Measurements from ENCODE around the gene FAM204A. TPM values are rescaled to one million over a fixed set of nuclear protein-coding genes. Genes with fewer than 3 reads are reported as not detected.

Gene FAM204A
- total and polyA plus RNA-seq, 5 experiments from 2014 or later = 63.8 to 152 (median 86.4) TPM

GRCh38 chr10:118300320-118300719, 41.8 kb downstream of the FAM204A start:
- no peak for ATAC-seq
- POLR2A ChIA-PET = no interaction called here
- no peak overlapping the region for H3K4me3 Mint-ChIP-seq

GRCh38 chr10:118298787-118299186, 43.3 kb downstream of the FAM204A start:
- POLR2A ChIA-PET = no interaction called here

More at GRCh38 chr10:118300320-118300719, 41.8 kb downstream of the FAM204A start:
- Mint-ChIP-seq H3K4me1 (peaks cover 0 to 2% (median 0%) of the 10 kb centered on the region in 4 donors), H3K27ac (no peak overlapping the region), H3K9me3 (peaks cover 0 to 10% (median 0%) of the 10 kb centered on the region in 9 donors), H3K36me3 (peaks cover 0 to 10% (median 6%) of the 10 kb centered on the region in 3 donors), H3K27me3 (no peaks in the 10 kb centered on the region)
- no peak for DNase-seq

GRCh38 chr10:118291122-118291521, 51.0 kb downstream of the FAM204A start:
- H3K27me3 Mint-ChIP-seq = peaks cover 19 to 45% (median 27%) of the 10 kb centered on the region in 5 donors
- no peaks in the 10 kb centered on the region for H3K9me3 Mint-ChIP-seq
- ATAC-seq (no peak), DNase-seq (no peak)
- no peaks in the 10 kb centered on the region for H3K36me3 Mint-ChIP-seq
- no peak overlapping the region for H3K4me3 Mint-ChIP-seq
- no peak overlapping the region for H3K27ac Mint-ChIP-seq
- no peaks in the 10 kb centered on the region for H3K4me1 Mint-ChIP-seq
- POLR2A ChIA-PET = no interaction called here

More at GRCh38 chr10:118298787-118299186, 43.3 kb downstream of the FAM204A start:
- H3K36me3 Mint-ChIP-seq = peaks cover 0 to 7% (median 0%) of the 10 kb centered on the region in 3 donors
- peaks cover 0 to under 1% (median 0%) of the 10 kb centered on the region in 5 donors for H3K27me3 Mint-ChIP-seq
- H3K27ac Mint-ChIP-seq = peak overlapping the region in 2 of 10 donors; percentile 18 to 47
- DNase-seq = no peak
- no peaks in the 10 kb centered on the region for H3K4me1 Mint-ChIP-seq
- no peak for ATAC-seq
- H3K4me3 Mint-ChIP-seq = no peak overlapping the region
- H3K9me3 Mint-ChIP-seq = peaks cover 0 to 10% (median 0%) of the 10 kb centered on the region in 9 donors

GRCh38 chr10:118290471-118290995, 51.6 kb downstream of the FAM204A start:
- Mint-ChIP-seq H3K4me1 (no peaks in the 10 kb centered on the region), H3K27me3 (peaks cover 20 to 47% (median 27%) of the 10 kb centered on the region in 5 donors), H3K36me3 (no peaks in the 10 kb centered on the region), H3K9me3 (no peaks in the 10 kb centered on the region), H3K27ac (no peak overlapping the region), H3K4me3 (no peak overlapping the region)
- no peak for ATAC-seq
- POLR2A ChIA-PET = no interaction called here
- no peak for DNase-seq

- Mint-ChIP-seq H3K36me3 (no peaks in the 10 kb centered on the region), H3K9me3 (no peaks in the 10 kb centered on the region), H3K27me3 (peaks cover 15 to 58% (median 33%) of the 10 kb centered on the region in 5 donors), H3K27ac (no peak overlapping the region), H3K4me3 (no peak overlapping the region), H3K4me1 (no peaks in the 10 kb centered on the region)
- POLR2A ChIA-PET = no interaction called here
- DNase-seq (no peak), ATAC-seq (no peak)
These were observed 54.9 kb downstream of the FAM204A start for GRCh38 chr10:118287076-118287806.

GRCh38 chr10:118286051-118286838, 55.9 kb downstream of the FAM204A start:
- no peaks in the 10 kb centered on the region for H3K9me3 Mint-ChIP-seq
- no peaks in the 10 kb centered on the region for H3K36me3 Mint-ChIP-seq
- no peaks in the 10 kb centered on the region for H3K4me1 Mint-ChIP-seq
- POLR2A ChIA-PET = interaction anchor here (0.5 kb wide), 1 partner anchor 46 kb away, joined by 5 read pairs; no protein-coding TSS in a partner anchor
- H3K27ac Mint-ChIP-seq = no peak overlapping the region
- peaks cover 12 to 56% (median 30%) of the 10 kb centered on the region in 5 donors for H3K27me3 Mint-ChIP-seq
- no peak overlapping the region for H3K4me3 Mint-ChIP-seq
- DNase-seq = no peak
- no peak for ATAC-seq

- no peak overlapping the region for H3K4me3 Mint-ChIP-seq
- DNase-seq (no peak), ATAC-seq (no peak)
- H3K27me3 Mint-ChIP-seq = peaks cover 11 to 54% (median 28%) of the 10 kb centered on the region in 5 donors
- H3K4me1 Mint-ChIP-seq = no peaks in the 10 kb centered on the region
- peaks cover 0 to 12% (median 0%) of the 10 kb centered on the region in 3 donors for H3K36me3 Mint-ChIP-seq
- POLR2A ChIA-PET = no interaction called here
- peaks cover 0 to 15% (median 4%) of the 10 kb centered on the region in 9 donors for H3K9me3 Mint-ChIP-seq
- H3K27ac Mint-ChIP-seq = peak overlapping the region in 1 of 10 donors; percentile 55
These were observed 59.5 kb downstream of the FAM204A start for GRCh38 chr10:118282670-118283069.

- ATAC-seq (no peak), DNase-seq (no peak)
- H3K27me3 Mint-ChIP-seq = peaks cover 3 to 27% (median 9%) of the 10 kb centered on the region in 5 donors
- H3K4me3 Mint-ChIP-seq = no peak overlapping the region
- H3K4me1 Mint-ChIP-seq = no peaks in the 10 kb centered on the region
- H3K27ac Mint-ChIP-seq = no peak overlapping the region
- H3K36me3 Mint-ChIP-seq = peaks cover 0 to 18% (median 0%) of the 10 kb centered on the region in 3 donors
- POLR2A ChIA-PET = no interaction called here
- H3K9me3 Mint-ChIP-seq = peaks cover 0 to 19% (median 11%) of the 10 kb centered on the region in 9 donors
These were observed 63.5 kb downstream of the FAM204A start for GRCh38 chr10:118278649-118279048.

- no peak overlapping the region for H3K4me3 Mint-ChIP-seq
- DNase-seq = no peak
- peaks cover 0 to 18% (median 0%) of the 10 kb centered on the region in 3 donors for H3K36me3 Mint-ChIP-seq
- H3K4me1 Mint-ChIP-seq = no peaks in the 10 kb centered on the region
- H3K9me3 Mint-ChIP-seq = peaks cover 0 to 19% (median 11%) of the 10 kb centered on the region in 9 donors
- H3K27me3 Mint-ChIP-seq = peaks cover 2 to 20% (median 5%) of the 10 kb centered on the region in 5 donors
- no peak overlapping the region for H3K27ac Mint-ChIP-seq
- POLR2A ChIA-PET = no interaction called here
- no peak for ATAC-seq
These were observed 64.3 kb downstream of the FAM204A start for GRCh38 chr10:118277871-118278270.

GRCh38 chr10:118276727-118277126, 65.4 kb downstream of the FAM204A start:
- H3K4me3 Mint-ChIP-seq = no peak overlapping the region
- no peaks in the 10 kb centered on the region for H3K4me1 Mint-ChIP-seq
- no peak overlapping the region for H3K27ac Mint-ChIP-seq
- POLR2A ChIA-PET = no interaction called here
- peaks cover 0 to 18% (median 0%) of the 10 kb centered on the region in 3 donors for H3K36me3 Mint-ChIP-seq
- H3K9me3 Mint-ChIP-seq = peaks cover 0 to 19% (median 11%) of the 10 kb centered on the region in 9 donors
- peaks cover 7 to 19% (median 9%) of the 10 kb centered on the region in 5 donors for H3K27me3 Mint-ChIP-seq
- ATAC-seq = no peak
- DNase-seq = no peak

GRCh38 chr10:118276204-118276603, 65.9 kb downstream of the FAM204A start:
- Mint-ChIP-seq H3K27ac (no peak overlapping the region), H3K4me1 (no peaks in the 10 kb centered on the region), H3K9me3 (peaks cover 0 to 19% (median 11%) of the 10 kb centered on the region in 9 donors), H3K4me3 (no peak overlapping the region), H3K27me3 (peaks cover 7 to 22% (median 11%) of the 10 kb centered on the region in 5 donors), H3K36me3 (peaks cover 0 to 18% (median 0%) of the 10 kb centered on the region in 3 donors)
- DNase-seq = no peak
- POLR2A ChIA-PET = no interaction called here
- ATAC-seq = no peak

GRCh38 chr10:118273662-118274061, 68.5 kb downstream of the FAM204A start:
- H3K4me3 Mint-ChIP-seq = no peak overlapping the region
- H3K36me3 Mint-ChIP-seq = peaks cover 0 to 9% (median 0%) of the 10 kb centered on the region in 3 donors
- H3K4me1 Mint-ChIP-seq = no peaks in the 10 kb centered on the region
- no peak overlapping the region for H3K27ac Mint-ChIP-seq
- no peak for DNase-seq
- POLR2A ChIA-PET = no interaction called here
- ATAC-seq = no peak
- peaks cover 3 to 23% (median 18%) of the 10 kb centered on the region in 5 donors for H3K27me3 Mint-ChIP-seq
- peaks cover 0 to 14% (median 4%) of the 10 kb centered on the region in 9 donors for H3K9me3 Mint-ChIP-seq

Measured in naive thymus-derived CD8-positive, alpha-beta T cell (primary cell).